NCI-H345 treated with DMSO at 0.1 percent for 48 hours (cell line): ENCODE measurements around the gene SP7.
A peak's percentile ranks its signal among the peaks of the same experiment; 100 is the strongest.
"Not testable (repeated sequence)": the region's sequence is repeated elsewhere in the genome, so short reads cannot be mapped to it uniquely, and the experiment has no call there.

Experiments
- DNase-seq: peaks from one replicate; lab custom pipeline; 2025; ENCODE audit not compliant: unreplicated experiment; lab: John Stamatoyannopoulos, UW

The SP7 gene

GRCh38 chr12:53324113-53324778 is 11.9 kb downstream of the SP7 start:
- DNase-seq = no peak

GRCh38 chr12:53320352-53321195 is 15.6 kb downstream of the SP7 start:
- DNase-seq = no peak

- no peak for DNase-seq
Observed at GRCh38 chr12:53313996-53314395, 22.2 kb downstream of the SP7 start.

- DNase-seq = no peak
Observed at GRCh38 chr12:53308276-53308675, 27.9 kb downstream of the SP7 start.

GRCh38 chr12:53306826-53307225 is 29.3 kb downstream of the SP7 start:
- DNase-seq = no peak

- DNase-seq = no peak
Observed at GRCh38 chr12:53302903-53303302, 33.3 kb downstream of the SP7 start.

- DNase-seq = no peak
Observed at GRCh38 chr12:53300187-53300586, 36.0 kb downstream of the SP7 start.

GRCh38 chr12:53299454-53300180 is 36.5 kb downstream of the SP7 start, which contains the start of gene MYG1:
Gene MYG1 (plus strand): TSS chr12:53299695. CDS start chr12:53299738, 43 bp downstream.
- peak; percentile 81 for DNase-seq

- DNase-seq = no peak
Observed at GRCh38 chr12:53299101-53299453, 37.1 kb downstream of the SP7 start.

- DNase-seq = no peak
Observed at GRCh38 chr12:53298164-53298563, 38.0 kb downstream of the SP7 start.

GRCh38 chr12:53297106-53297505 is 39.0 kb downstream of the SP7 start:
- not testable (repeated sequence) for DNase-seq

- DNase-seq = no peak
Observed at GRCh38 chr12:53295891-53296219, 40.3 kb downstream of the SP7 start.

- DNase-seq = peak; percentile 90
Observed at GRCh38 chr12:53295070-53295890, 40.9 kb downstream of the SP7 start, which contains the start of gene PFDN5. Gene PFDN5 (plus strand): TSS chr12:53295542. CDS start chr12:53295568, 26 bp downstream.

GRCh38 chr12:53292426-53292825 is 43.7 kb downstream of the SP7 start:
- peak; percentile 52 for DNase-seq

- no peak for DNase-seq
Observed at GRCh38 chr12:53290661-53291060, 45.5 kb downstream of the SP7 start.

GRCh38 chr12:53289891-53290290 is 46.3 kb downstream of the SP7 start:
- no peak for DNase-seq

- no peak for DNase-seq
Observed at GRCh38 chr12:53288322-53288721, 47.8 kb downstream of the SP7 start.

- no peak for DNase-seq
Observed at GRCh38 chr12:53287741-53288216, 48.4 kb downstream of the SP7 start.

GRCh38 chr12:53286448-53286847 is 49.7 kb downstream of the SP7 start:
- DNase-seq = no peak

GRCh38 chr12:53279888-53280498 is 56.2 kb downstream of the SP7 start:
- no peak for DNase-seq
